Tibial nerve (tissue), 4 donors: ENCODE measurements around the gene PBRM1.
"Not testable (repeated sequence)": the region's sequence is repeated elsewhere in the genome, so short reads cannot be mapped to it uniquely, and the experiment has no call there.

Source experiments
- EP300 ChIP-seq, 2 donors: sonication (generic); formaldehyde crosslinking; IDR thresholded peaks; one replicate each; pipeline ENCODE4 v1.6.1; 2017; ENCODE audit warnings: antibody characterized with exemption in 2 of 2, mild to moderate bottlenecking in 1 of 2
- POLR2A ChIP-seq, 2 donors: fragments of 450-650 bp; IDR thresholded peaks; one replicate each; pipeline ENCODE4 v1.6.1; 2017; ENCODE audit warnings: antibody characterized with exemption in 2 of 2, mild to moderate bottlenecking in 2 of 2, moderate library complexity in 2 of 2
- TF ChIP-seq, protein P1 (sequence below), 5 experiments: fragments of 200-600 bp in 3 of 5; fragments of 450-650 bp in 2 of 5; sonication (generic) in 3 of 5; IDR thresholded peaks; one replicate each; pipeline ENCODE4 v1.5.1; 2016 to 2019; ENCODE audit warnings: antibody characterized with exemption in 5 of 5, mild to moderate bottlenecking in 3 of 5, moderate library complexity in 2 of 5

DNA sequence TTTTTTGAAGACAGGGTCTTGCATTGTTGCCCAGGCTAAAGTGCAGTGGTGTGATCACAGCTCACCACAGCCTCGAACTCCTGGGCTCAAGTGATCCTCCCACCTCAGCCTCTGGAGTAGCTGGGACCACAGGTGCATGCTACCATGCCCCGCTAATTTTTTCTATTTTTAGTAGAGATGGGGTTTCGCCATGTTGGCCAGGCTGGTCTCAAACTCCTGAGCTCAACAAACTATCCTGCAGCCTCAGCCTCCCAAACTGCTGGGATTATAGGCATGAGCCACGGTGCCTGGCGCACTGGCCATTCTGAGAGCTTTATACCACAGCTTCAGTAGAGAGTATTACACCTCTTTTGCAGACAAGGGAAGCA is 159.1 kb downstream of the PBRM1 start:
- not testable (repeated sequence) for TF ChIP-seq EP300, POLR2A (IDR thresholded peaks at IDR 0.05)
- TF ChIP-seq, protein P1, sequence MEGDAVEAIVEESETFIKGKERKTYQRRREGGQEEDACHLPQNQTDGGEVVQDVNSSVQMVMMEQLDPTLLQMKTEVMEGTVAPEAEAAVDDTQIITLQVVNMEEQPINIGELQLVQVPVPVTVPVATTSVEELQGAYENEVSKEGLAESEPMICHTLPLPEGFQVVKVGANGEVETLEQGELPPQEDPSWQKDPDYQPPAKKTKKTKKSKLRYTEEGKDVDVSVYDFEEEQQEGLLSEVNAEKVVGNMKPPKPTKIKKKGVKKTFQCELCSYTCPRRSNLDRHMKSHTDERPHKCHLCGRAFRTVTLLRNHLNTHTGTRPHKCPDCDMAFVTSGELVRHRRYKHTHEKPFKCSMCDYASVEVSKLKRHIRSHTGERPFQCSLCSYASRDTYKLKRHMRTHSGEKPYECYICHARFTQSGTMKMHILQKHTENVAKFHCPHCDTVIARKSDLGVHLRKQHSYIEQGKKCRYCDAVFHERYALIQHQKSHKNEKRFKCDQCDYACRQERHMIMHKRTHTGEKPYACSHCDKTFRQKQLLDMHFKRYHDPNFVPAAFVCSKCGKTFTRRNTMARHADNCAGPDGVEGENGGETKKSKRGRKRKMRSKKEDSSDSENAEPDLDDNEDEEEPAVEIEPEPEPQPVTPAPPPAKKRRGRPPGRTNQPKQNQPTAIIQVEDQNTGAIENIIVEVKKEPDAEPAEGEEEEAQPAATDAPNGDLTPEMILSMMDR (IDR thresholded peaks at IDR 0.05): not testable (repeated sequence)
